GM18868 (cell line): ENCODE measurements around the gene DNAAF3.
"Not testable (repeated sequence)": the region's sequence is repeated elsewhere in the genome, so short reads cannot be mapped to it uniquely, and the experiment has no call there.

Source experiments
- ATAC-seq: cut with Tn5 transposase; IDR thresholded peaks from one replicate; pipeline ENCODE4 v1.9.1; 2021; ENCODE audit warnings: mild to moderate bottlenecking, moderate library complexity; ENCODE audit not compliant: unreplicated experiment

The DNAAF3 gene

GRCh38 chr19:55155784-55156183, 10.6 kb downstream of the DNAAF3 start:
- ATAC-seq, result not testable (repeated sequence)

DNA sequence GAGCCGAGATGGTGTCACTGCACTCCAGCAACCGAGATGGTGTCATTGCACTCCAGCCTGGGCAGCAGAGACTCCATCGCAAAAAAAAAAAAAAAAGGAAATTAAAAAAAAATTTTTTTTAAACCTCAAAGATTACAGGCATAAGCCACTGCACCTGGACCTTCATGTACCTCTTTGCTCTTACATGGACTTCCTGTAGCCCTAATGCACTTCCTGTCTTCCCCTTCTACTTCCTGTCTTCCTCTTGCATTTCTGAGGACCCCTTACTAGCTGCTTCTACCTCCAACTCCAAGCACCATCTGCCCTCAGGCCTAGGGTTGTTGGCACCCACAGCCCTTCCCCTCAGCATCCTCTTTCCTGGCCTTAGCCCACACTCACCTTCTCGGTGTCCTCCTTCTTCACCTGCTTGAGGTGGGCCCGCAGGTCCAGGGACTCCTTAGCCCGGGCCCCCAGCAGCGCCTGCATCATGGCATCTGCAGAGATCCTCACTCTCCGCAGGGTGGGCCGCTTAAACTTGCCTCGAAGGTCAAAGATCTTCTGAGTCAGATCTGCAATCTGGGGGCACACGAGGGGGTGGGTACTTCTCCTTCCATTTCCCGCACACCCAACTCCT, 12.7 kb downstream of the DNAAF3 start:
- no peak for ATAC-seq

- no peak for ATAC-seq
These were observed 14.4 kb downstream of the DNAAF3 start for GRCh38 chr19:55152017-55152416.

- ATAC-seq, result no peak
These were observed 17.1 kb downstream of the DNAAF3 start, which contains the start of gene TNNT1 for GRCh38 chr19:55149078-55150003. TNNT1 (minus strand) TSS chr19:55149206; CDS start chr19:55147157, 2,049 bp downstream.

DNA sequence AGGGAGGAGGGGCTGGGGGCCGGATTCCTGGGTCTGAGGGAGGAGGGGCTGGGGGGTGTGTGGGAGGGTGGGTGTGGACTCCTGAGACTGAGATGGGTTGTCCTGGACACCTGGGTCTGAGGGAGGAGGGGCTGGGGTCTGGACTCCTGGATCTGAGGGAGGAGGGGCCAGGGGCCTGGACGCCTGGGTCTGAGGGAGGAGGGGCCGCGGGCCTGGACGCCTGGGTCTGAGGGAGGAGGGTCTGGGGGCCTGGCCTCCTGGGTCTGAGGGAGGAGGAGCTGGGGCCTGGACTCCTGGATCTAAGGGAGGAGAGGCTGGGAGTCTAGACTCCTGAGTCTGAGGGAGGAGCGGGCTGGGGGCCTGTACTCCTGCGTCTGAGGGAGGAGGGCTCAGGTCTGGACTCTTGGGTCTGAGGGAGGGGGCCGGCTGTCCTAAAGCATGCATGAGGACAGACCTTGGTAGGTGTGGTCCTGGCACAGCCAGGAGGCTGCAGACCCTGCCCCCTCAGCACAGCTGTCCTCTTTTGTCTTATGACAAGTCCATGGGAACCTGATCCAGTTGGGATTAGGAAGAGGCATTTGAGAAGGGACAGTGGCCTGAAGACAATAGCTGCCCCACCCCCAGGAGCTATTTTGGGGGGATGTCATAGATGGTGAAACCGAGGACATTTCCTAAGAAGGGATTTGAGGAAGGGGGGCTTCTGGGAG, 18.7 kb downstream of the DNAAF3 start:
- ATAC-seq, result no peak

DNA sequence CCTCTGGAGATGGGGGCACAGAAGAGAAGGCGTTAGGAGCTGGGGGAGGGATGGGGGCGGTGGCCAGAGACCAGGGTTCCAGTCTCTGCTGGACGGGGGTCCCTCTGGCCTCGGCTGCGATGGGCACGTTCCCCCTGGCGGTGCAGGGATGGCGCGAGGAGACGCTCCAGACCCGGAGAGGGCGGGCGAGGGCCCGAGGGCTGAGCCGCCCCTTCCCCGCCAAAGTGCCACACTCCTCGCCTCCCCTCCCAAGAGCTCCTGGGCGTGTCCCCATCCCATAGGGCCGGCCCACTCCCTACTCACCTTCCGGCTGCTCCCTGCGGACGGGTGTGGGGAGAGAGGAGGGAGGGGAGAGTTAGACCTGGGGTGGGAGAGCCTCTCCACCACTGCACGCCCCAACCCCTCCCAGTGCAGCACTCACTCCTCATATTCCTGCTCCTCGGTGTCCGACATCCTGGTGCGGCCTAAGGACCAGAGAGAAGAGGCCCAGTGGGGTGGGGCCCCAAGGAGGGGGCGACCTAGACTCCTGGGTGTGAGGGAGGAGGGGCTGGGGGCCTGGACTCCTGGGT, 19.6 kb downstream of the DNAAF3 start:
- no peak for ATAC-seq

DNA sequence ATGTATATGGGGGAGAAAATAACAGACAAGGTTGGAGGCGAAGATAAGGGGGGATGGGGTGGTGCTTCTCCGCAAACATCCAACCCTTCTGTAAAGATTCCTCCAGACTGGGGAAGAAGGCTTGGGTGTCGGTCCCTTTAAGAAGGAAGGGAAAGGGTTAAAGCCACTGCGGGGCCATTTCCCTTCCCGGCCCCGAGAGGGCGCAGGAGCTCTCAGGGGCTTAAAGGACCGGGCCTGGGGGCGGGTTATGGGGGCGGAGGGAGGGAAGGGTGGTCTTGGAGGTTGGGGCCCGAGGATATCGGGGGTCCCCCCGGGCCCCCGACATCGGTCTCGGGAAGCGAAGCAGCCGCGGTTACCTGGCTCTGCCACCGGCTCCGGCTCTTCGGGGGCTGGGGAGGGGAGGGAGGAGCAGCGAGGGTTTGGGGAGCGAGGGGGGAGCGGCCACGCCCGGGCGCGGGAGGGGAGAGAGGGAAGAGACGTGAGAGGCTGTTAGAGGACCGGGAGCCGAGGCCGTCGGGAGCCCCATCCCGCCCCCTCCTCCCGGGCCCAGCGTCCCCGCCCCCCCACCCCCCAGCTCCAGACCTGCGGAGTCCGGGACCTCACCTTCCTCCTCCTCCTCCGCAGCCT, 20.2 kb downstream of the DNAAF3 start:
- no peak for ATAC-seq

DNA sequence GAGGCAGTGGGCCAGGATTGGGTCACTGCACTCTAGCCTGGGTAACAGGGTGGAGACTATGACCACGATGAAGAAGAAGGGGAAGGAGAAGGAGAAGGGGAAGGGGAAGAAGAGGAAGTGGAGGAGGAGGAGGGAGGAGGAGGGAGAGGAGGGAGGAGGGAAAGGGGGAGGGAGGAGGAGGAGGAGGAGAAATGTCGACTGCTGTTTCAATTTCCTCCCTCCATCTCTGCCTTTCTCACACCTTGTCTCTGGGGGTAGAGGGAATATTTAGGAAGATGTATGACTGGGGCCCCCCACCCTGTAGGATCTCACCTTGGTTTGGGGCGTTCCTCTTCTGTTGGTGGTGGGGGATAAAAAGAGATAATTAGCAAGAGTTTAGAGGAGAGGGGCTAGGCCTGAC, 21.2 kb downstream of the DNAAF3 start:
- no peak for ATAC-seq

DNA sequence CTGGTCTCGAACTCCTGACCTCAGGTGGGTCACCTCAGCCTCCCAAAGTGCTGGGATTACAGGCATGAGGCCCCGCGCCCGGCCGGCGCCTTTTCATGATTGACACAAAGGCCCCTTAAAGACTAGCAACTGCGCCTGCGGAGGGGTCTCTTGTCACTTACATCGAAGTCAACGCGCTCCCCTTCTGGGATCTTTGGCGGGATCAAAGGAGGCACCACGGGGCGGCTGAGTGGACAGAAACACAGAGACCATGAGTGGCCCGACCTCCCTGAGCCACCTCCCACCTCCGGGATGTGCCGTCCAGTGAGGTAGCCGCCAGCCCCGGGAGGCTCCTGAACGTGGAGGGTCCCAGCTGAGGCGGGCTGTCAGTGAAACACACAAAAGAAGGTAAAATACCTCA, 24.7 kb downstream of the DNAAF3 start:
- no peak for ATAC-seq

GRCh38 chr19:55137915-55138314, 28.5 kb downstream of the DNAAF3 start:
- ATAC-seq, result no peak

DNA sequence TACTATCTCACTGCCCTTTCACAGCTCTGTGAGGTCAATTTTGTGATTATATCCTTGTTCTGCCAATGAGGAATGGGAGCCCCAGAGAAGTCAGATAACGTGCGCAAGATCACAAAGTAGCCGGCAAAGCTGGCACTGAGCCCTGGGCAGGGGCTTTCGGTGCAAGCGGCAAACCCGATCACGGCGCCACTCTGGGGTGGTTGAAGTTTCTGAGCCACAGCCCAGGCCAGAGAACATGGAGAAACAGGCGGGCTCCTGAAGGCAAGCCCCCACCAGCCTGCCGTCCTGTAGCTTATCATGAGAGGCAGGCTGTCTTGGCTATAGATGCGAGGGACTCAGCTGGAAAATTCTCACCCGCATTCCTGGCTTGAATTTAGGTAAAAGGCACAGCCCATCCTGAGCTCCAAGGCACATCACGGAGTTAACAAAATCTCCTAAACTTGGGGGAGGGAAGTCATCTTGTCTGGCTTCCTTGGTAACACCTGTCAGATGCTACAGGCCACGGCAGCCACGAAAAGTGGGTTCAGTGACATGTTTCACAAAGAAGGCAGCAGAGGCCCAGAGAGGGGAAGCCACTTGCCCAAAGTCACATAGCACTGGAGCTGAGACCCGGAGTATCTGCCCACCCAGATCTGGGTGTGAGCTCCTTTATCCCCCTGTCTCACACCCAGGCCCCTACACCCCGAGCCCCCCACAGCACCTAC, 29.9 kb downstream of the DNAAF3 start:
- ATAC-seq, result no peak

- ATAC-seq, result no peak
These were observed 31.7 kb downstream of the DNAAF3 start for GRCh38 chr19:55134736-55135135.

GRCh38 chr19:55133639-55134444, 32.6 kb downstream of the DNAAF3 start:
- no peak for ATAC-seq

- ATAC-seq, result no peak
These were observed 33.8 kb downstream of the DNAAF3 start for GRCh38 chr19:55132453-55133129.

DNA sequence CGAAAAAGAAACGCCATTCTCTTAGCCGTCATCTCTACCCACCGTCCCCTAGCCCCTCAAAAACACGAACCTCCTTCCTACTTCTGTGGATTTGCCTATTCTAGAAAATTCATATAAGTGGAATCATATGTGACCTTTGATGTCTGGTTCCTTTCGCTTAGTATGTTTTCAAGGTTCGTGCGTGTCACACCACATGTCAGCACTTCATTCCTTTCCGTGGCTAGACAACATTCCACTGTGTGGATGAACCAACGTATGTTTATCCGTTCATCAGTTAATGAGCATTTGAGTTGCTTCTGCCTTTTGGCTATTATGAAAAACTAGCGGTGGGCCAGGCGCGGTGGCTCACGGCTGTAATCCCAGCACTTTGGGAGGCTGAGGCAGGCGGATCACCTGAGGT, 35.0 kb downstream of the DNAAF3 start:
- ATAC-seq, result no peak

DNA sequence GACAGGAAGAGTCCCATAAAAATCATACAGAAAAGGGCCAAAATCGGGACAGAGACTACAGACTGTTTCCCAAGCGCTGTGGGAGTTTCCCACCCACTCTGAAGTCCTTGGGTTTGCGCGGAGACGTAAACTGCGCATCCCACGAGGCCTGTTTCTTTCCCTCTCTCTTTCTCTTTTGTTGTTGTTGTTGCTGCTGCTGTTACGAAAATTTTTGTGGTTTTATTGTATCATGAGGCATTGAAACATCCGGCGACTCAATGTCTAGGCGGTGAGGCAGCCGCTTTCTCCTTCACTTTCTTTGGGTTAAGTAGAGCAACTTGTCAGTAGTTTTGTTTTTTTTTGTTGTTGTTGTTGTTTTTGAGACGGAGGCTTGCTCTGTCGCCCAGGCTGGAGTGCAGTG, 47.4 kb downstream of the DNAAF3 start:
- no peak for ATAC-seq

DNA sequence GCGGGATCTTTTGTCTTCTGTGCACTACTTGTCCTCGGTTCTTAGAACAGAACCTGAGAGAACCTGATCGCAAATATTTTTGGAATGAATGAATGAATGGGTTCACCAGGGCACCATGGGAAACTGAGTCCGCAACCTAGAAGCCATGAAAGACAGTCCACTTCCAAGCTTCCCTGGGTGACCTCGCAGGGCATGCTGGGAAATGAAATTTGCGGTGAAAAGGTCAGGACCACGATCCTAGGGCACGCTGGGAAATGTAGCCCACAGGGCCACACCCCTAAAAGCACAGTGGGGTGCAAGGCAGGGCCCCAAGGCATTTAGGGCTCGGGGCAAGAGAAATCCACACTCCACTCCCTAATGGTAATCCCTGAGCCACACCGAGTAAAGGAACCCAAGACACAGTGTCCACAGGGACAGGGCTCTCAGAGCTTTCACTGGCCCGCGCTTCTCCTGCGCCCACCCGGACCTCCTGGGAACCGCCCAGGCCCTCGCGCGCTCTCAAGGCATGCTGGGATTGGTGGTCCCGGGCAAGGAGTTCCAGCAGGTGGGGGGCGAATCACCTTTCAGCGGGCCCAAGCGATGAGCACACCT, 47.9 kb downstream of the DNAAF3 start:
- ATAC-seq, result no peak

DNA sequence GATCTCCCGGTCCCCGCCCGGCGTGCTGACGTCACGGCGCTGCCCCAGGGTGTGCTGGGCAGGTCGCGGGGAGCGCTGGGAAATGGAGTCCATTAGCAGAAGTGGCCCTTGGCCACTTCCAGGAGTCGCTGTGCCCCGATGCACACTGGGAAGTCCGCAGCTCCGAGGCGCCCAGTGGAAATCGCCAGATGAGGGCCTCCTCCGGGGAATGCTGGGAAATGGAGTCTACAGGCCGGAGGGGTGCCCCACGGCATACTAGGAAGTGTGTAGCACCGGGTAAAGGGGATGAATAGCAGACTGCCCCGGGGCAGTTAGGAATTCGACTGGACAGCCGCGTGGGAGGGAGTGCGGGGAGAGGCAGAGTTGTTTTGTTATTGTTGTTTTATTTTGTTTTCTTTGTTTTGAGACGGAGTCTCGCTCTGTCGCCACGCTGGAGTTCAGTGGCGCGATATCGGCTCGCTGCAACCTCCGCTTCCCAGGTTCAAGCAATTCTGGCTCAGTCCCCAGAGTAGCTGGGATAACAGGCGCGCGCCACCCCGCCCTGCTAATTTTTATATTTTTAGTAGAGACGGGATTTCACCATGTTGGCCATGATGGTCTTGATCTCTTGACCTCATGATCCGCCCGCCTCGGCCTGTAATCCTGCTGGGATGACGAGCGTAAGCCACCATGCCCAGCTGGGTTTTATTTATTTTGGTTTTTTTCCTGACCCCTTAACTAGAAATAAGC, 48.6 kb downstream of the DNAAF3 start:
- ATAC-seq, result peak; percentile 87
